DMS 273 (cell line): ENCODE results near the gene GFRA1.
"Not testable (repeated sequence)": the region's sequence is repeated elsewhere in the genome, so short reads cannot be mapped to it uniquely, and the experiment has no call there.

Source experiments
- DNase-seq: peaks from one replicate; lab custom pipeline; 2025; ENCODE audit not compliant: unreplicated experiment; lab: John Stamatoyannopoulos, UW

Gene GFRA1

DNA sequence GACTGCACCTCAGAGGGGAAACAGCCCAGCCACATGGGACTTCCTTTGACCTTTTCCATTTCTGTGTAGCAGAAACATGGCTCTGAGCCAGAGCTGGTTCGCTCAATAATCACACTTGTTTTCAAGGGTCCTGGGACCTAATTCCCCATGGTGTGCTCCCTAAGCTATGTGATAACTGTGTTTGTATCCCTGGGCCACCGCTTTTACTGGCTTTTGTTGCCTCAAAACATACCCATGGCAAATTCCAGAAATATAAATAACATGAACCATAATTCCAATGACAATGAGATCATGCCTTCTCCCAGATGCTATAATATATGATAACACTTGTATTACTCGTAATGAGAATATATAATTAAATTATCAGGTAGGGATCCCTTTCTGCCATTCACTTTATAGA is 196.4 kb downstream of the GFRA1 start:
- DNase-seq: no peak

GRCh38 chr10:116073510-116073909 is 199.5 kb downstream of the GFRA1 start:
- no peak for DNase-seq

DNA sequence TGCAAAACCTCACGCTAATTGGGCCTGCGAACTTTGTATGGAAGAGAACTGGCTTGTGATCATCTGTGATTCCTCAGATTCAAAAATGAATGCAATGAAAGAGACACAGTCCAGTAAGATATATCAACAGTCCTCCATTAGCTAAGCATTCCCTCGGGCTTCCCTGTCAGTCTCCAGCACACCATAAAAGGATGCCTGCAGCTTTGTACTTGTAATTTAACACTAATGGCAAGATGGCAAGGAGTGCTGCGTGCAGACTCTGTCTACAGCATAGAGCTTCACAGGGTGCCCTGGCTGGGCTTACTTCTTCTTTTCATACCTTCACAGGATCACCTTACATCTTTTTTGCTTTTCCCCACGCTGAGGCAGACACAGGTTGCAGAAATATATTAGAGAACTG is 200.0 kb downstream of the GFRA1 start:
- DNase-seq: peak; percentile 82

GRCh38 chr10:116071453-116072148 is 201.4 kb downstream of the GFRA1 start:
- peak; percentile 18 for DNase-seq

DNA sequence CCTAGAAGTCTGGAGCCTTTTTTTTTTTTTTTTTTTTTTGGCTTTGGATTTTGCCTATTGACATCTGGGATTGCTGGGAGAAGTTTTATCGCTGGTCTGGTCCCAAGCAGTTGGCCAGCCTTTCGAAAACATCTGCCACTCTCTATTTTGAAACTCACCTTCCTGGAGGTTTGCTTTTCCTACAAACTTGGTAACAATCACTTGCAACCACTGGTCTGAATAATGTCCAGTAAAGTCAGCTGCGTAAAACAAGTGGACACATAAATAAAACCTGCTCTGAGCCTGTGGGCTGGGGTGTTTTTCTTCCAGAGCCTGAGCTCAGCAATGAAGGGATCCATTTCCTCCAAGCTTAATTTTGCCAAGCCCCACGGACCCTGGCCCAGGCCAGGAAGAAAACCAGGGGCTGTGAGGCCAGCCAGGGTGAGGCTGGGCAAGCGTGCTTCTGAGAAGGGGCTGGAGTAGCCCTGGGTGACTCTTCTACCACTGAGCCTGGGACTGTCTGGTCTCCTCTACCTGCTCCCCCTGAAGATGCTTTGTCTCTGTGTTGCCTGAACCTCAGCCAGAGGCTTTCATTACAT is 202.2 kb downstream of the GFRA1 start:
- peak; percentile 43 for DNase-seq

DNA sequence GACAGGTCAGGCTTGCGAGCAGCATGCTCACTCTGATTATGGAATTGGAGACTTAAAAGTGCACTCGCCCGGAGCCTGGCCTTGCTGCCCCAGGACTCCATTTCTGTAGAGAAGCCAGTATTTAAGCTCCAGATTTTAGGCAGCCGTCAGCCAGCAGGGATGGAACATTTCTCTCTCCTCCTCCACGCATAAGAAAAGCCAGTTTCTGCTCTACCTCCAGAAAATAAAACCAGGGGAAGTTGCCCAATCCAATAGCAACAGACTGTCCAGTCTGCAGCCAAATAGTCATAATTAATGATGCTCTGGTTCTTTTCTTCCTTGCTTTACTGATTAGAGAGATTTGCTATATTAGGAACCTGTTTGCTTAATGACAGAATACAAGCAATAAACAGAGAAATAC is 203.2 kb downstream of the GFRA1 start:
- DNase-seq: no peak

DNA sequence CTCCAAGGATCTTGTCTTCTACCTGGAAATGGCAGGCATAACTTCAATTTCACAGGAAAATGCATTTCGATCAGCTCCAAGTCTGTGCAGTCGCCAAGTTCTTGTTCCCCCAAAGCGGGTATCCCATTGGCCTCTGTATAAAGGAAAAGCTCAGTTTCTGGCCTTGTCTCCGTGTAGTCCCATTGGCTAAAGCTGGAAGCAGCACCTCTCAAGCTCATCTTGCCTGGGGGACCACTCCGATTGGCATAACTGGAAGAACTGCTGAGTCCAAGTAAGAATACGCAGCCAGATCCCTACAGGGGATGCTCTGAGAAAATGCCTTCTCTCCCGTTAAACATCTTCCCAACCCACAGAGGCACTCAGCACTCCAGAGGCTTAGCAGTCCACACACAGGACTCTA is 205.2 kb downstream of the GFRA1 start:
- DNase-seq: no peak

- DNase-seq: no peak
Observed at GRCh38 chr10:116063107-116063506, 209.9 kb downstream of the GFRA1 start.

DNA sequence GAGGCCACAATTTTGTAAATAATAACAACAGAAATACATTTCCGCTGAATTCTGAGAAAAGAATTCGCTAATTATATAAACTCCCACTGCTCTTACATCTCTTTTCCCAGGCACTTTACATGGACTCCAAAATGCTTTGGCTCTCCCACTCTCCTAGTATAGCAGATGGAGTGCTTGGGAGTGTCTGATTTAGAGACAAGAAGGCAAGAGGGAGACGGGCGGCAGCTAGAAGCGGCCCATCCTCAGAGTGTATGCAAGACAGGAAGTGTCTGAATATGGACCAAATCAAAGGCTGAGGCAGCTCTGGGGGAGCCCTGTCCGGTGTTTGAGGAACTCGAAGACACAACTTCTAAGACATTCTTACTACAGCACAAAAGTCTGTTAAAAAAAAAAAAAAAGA is 212.1 kb downstream of the GFRA1 start:
- no peak for DNase-seq

GRCh38 chr10:116059320-116059719 is 213.7 kb downstream of the GFRA1 start:
- DNase-seq: no peak

DNA sequence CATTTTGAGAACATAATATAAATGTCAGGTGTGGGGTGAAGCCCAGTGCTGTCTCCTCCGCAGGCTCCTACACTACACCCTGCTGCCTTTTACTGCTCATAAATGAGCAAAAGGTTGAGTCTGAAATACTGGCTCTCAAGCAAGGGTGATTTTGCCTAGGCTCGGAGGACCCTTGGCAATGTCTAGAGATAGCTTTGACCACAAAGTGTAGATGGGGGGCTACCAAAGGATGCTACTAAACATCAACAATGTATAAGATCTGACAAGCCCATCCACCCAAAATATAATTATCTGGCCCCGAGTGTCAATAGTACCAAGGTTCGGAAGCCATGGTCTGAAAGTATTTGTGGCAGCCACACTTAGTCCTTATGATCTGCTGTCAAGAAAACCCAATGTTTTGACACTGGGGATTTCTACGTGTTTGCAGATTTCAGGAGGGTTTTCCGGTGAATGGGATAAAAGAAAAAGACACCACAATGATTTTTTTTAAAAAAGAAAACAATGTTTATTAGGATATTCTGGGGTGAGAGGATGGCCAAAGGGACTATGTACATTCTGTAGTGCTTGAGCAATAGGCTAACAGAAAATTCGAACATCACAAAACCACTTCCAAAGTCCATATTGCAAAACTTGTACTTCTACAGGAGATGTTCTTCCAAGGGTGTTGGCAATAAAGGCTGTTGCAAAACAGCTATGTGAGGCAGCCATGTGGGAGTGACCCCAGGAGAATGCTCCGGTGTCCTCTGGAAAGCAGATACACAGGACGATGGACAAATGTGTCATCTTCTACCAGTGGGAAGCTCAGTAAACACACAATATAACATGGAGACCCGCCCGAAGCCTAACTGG is 216.3 kb downstream of the GFRA1 start:
- no peak for DNase-seq

DNA sequence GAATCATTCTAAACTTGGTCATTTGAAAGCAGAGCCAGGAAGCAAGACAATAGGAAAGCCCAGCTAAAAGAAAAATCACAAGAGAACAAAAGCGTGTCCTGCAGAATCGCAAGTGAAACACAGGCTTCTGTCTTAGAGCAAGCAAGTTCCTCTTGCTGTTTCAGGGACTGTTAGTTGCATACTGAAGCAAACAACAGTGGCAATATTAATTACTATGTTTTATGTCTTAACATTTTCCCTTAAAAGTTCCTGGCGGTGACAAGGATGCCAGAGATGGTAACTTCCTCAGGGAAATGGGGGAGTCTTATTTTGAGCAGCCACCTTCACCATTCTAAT is 217.1 kb downstream of the GFRA1 start:
- DNase-seq: no peak

DNA sequence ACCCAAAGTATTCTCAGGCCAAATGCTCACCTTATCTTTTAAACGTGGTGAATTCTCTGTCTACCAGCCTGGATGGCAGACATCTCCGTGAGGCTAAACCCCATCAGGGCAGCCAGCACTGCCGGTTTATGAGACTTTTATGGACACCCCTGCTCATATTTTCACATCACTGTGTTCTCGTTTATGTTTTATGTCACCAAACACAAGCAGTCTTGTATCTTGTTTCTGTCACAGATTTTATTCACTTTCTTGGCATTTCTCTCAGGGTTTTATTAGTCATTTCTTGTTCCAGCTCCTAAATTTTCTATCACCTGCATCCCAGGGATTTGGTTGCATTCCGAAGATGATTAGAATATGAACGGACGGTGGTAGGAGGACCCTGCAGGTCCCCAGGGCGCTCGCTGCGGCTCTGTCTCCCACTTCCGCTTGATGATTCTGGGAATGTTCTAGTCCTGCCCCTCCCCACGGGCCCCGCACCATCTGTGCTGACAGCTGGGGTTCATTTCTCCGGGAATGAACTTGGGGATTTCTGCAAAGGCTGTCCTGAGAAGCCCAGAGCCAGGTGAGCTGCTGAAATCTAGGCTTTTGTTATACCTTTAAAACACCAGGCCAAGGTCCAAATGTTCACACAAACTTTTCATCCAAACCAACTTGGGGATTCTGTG is 217.6 kb downstream of the GFRA1 start:
- peak; percentile 80 for DNase-seq

DNA sequence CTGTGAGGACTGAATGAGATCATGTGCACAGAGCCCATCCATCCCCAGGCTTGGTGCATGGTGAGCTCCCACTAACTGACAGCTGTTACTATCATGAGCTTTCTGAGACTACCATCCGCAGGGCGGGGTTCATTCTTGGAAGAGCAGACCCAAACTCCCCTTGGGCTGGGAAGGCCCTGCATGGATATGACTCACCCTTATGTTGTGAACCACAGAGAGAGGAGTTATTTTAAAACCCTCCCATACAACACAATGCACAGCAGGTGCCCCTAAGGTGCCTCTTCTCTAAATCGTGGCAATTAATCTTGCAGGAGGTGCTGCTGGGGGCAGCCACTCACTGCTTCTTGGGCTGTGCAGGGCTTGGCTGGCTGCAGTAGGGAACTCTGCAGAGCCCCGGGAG is 219.1 kb downstream of the GFRA1 start:
- DNase-seq: peak; percentile 58

- DNase-seq: not testable (repeated sequence)
Observed at GRCh38 chr10:116053009-116053730, 219.8 kb downstream of the GFRA1 start.

GRCh38 chr10:116052522-116052921 is 220.5 kb downstream of the GFRA1 start:
- DNase-seq: not testable (repeated sequence)

DNA sequence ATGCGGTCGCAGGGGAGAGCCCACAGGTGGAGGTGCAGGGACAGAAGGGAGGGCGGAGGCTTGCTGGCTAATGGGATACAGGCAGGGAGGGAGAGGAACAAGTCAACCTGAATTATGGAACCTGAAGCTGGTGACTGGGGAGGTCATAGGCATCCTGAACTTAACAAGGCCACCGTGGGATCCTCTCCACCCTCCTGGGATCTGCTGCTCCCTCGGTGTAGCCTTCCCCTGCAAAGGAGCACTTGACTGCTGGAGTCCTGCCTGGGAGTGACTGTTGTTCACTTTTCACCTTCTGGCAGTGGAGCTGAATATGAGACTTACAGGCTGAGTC is 223.1 kb downstream of the GFRA1 start:
- no peak for DNase-seq

DNA sequence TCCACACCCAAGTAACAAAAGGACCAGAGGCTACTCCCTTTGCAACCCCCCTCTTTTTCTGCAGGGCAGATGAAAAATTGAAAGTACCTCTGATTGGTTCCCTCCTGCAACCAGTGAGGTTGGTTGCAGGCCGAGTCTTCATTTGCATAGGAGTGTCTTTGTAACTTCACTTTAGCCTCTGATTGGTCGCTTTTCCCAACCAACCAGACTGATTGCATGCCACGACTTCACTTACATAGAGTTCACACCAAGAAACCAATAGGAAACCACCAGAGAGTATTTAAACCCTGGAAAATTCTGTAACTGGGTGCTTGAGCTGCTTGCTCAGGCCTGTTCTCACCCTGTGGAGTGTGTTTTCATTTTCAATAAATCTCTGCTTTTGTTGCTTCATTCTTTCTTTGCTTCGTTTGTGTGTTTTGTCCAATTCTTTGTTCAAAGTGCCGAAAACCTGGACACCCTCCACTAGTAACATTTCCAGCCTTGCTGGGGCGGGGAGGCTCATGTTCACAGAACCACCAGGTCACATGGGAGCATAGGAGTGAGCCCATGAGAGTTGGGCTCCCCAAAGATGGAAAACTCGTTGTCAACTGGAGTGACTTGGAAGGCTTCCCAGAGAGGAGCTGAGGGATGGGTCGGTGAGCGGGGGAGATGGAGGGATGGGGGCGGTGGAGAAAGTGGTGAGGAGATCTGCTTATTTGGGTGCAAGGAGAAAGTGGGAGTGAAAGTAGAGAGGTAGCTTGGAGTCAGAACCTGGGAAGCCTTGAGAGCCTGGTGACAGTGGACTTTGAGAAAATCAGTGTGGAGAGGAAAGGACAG is 223.6 kb downstream of the GFRA1 start:
- peak; percentile 9 for DNase-seq

- peak; percentile 70 for DNase-seq
Observed at GRCh38 chr10:116045366-116046356, 227.3 kb downstream of the GFRA1 start.
